ENCODE data around the gene TNFSF9. TPM values are rescaled to one million over a fixed set of nuclear protein-coding genes. Genes with fewer than 3 reads are reported as not detected.
"Not testable (repeated sequence)": the region's sequence is repeated elsewhere in the genome, so short reads cannot be mapped to it uniquely, and the experiment has no call there.

The TNFSF9 gene
- total RNA-seq, 1 experiment from 2014 or later, result 39.0 TPM

GRCh38 chr19:6503407-6504201 lies 27.2 kb upstream of the TNFSF9 start:
- in situ Hi-C loops (cut with HindIII; ENCODE audit: low sequenced_read_pairs), result no loop called here
- DNase-seq (ENCODE audit: low spot score), result no peak

GRCh38 chr19:6508028-6508771 lies 22.6 kb upstream of the TNFSF9 start:
- DNase-seq (ENCODE audit: low spot score), result peak; percentile 54
- in situ Hi-C loops (cut with HindIII; ENCODE audit: low sequenced_read_pairs), result not testable (repeated sequence)

DNA sequence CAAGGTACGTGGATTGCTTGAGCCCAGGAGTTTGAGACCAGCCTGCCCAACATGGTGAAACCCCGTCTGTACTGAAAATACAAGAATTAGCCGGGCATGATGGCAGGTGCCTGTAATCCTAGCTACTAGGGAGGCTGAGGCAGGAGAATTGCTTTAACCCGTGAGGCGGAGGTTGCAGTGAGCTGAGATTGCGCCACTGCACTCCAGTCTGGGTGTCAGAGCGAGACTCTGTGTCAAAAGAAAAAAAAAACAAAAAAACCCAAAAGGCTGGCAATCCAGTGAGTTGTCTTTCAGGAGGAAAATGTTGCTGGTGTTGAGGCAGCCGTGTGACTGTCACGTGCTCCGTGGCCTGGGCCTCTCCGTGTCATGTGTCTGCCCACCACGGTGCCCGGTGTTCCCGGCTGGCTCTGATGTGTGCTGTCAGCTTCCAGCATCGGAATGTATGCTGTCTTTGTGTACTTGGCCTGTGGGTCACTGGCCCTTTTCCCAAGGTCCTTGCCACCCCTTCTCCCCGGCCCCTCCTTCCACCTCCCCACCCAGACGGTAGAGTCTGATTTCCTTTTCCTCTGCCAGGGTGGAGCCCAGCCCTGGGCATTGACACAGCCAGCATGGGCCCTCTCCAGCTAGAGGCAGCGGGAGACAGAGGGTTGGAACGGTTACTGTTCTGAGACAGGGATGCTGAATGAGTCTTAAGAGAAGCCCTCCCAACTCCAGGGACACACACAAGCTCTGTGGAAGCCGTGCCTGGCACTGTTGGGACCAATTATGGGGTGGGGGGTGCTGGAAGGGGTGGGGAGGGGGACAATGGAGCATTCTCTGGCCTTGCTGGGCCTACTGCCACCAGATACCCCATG lies 21.5 kb upstream of the TNFSF9 start:
- in situ Hi-C loops (cut with HindIII; ENCODE audit: low sequenced_read_pairs), result no loop called here
- DNase-seq (ENCODE audit: low spot score), result peak; percentile 85

DNA sequence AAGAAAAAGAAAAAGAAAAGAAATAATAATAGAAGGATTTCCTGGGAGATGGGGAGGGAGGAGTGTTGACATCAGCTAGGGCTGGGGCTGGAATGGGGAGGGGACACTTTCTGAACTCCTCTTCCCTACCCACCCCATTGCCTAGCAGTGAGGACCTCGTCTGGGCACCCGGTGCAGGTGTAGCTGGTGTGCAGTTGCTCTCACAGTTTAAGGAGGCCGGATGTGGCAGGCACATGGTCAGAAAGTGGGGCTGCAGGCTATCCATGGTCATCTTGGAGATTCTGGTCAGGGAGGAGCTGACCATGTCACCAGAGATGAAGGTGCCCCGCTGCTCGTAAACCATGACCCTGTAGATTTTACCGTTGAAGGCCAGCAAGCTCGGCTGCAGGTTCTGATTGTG lies 20.2 kb upstream of the TNFSF9 start:
- in situ Hi-C loops (cut with HindIII; ENCODE audit: low sequenced_read_pairs), result no loop called here
- DNase-seq (ENCODE audit: low spot score), result no peak

DNA sequence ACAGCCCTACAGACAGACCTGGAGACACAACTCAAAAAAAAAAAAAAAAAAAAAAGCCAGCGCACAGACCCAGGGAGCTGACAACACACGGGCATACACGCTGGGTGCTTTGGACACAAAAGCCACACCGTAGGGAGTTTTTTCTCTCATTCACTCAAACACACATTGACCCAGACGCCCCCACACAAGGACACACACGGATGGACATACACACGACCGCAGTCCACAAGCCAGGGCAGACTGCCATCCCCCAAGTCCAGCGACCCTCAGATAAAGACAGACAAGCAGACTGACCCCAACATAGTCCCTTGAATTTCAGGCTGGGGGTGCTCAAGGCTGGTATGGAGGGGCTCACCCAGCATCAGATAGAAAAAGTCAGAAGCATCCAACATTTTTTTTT lies 16.7 kb upstream of the TNFSF9 start:
- in situ Hi-C loops (cut with HindIII; ENCODE audit: low sequenced_read_pairs), result no loop called here

GRCh38 chr19:6514926-6515544 lies 15.8 kb upstream of the TNFSF9 start:
- in situ Hi-C loops (cut with HindIII; ENCODE audit: low sequenced_read_pairs), result no loop called here
- DNase-seq (ENCODE audit: low spot score), result no peak

More for the DNA sequence above, 16.7 kb upstream of the TNFSF9 start:
- no peak for DNase-seq (ENCODE audit: low spot score)

DNA sequence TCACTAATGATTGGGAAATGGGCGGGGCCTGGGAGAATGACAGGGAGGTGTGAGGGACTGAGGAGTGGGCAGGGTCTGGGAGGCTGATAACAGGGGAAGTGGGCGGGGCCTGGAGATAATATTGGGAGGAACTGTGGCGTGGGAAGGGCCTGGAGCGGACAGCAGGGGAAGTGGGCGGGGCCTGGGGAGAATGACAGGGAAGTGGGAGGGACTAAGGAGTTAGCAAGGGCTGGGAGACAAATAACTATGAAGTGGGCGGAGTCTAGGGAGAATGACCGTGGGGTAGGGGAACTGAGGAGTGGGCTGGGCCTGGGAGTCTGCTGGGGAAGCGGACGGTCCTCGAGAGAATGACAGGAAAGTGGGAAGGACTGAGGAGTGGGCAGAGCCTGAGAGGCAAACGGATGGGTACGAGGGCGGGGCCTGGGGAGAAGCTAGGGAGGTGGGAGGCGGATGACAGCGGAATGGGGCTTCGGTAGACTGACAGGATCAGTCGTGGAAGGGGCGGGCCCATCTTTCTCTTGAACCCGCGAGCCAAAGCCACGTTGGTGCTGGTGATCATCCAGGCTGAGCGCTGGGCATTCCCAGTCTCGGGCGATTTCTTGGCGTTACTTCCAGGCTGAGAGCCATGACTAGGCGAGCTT lies 14.7 kb upstream of the TNFSF9 start:
- in situ Hi-C loops (cut with HindIII; ENCODE audit: low sequenced_read_pairs), result no loop called here
- peak; percentile 97 for DNase-seq (ENCODE audit: low spot score)

DNA sequence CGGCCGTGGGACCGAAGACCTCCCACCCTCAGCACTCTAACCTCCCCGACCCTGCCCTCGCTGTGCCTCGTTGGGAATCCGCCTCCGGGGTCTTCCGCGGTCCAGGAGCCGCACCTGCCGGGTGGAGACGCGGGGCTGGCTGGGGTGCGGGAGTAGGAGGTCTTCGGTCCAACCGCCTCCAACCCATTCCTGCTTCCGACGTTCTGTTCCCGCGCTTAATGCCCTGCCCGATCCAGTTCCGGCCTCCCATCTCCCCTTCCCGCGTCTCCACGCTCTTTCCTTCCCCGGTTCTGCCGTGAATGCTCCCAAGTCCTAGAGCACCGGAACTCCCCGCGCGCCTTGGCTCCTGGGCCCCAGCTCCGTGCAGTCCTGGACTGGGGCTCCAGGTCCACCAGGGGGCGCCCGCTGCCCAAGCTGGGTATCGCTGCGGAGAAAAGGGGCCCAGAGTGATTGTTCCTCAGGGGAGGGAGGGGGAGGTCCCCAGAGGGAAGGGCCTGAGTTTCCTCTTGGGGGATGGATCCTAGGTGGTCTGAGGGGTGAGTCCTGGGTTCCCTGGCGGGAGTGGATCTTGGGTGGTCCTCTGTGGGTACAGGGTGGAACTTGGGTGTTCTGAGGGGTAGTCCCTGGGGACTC lies 14.1 kb upstream of the TNFSF9 start:
- in situ Hi-C loops (cut with HindIII; ENCODE audit: low sequenced_read_pairs), result no loop called here
- peak; percentile 92 for DNase-seq (ENCODE audit: low spot score)

- no peak for DNase-seq (ENCODE audit: low spot score)
- in situ Hi-C loops (cut with HindIII; ENCODE audit: low sequenced_read_pairs), result no loop called here
Measured at GRCh38 chr19:6518145-6518911, 12.5 kb upstream of the TNFSF9 start.

DNA sequence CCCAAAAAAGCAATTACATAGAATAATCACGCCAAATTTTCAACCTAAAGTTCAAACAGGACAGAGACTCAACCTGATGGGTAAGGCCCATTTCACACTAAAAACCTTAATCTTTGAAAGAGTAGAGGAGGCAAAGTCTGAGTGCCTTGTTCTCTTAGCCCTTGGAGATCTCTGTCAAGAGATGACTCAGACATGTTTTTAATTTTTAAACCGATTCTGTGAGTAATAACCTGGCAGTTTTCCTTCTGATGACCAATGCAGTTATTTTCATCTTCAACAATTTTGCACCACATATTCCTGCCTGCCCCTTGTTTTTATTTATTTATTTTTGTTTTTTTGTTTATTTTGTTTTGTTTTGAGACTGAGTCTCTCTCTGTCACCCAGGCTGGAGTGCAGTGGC lies 11.5 kb upstream of the TNFSF9 start:
- in situ Hi-C loops (cut with HindIII; ENCODE audit: low sequenced_read_pairs), result no loop called here
- DNase-seq (ENCODE audit: low spot score), result no peak

DNA sequence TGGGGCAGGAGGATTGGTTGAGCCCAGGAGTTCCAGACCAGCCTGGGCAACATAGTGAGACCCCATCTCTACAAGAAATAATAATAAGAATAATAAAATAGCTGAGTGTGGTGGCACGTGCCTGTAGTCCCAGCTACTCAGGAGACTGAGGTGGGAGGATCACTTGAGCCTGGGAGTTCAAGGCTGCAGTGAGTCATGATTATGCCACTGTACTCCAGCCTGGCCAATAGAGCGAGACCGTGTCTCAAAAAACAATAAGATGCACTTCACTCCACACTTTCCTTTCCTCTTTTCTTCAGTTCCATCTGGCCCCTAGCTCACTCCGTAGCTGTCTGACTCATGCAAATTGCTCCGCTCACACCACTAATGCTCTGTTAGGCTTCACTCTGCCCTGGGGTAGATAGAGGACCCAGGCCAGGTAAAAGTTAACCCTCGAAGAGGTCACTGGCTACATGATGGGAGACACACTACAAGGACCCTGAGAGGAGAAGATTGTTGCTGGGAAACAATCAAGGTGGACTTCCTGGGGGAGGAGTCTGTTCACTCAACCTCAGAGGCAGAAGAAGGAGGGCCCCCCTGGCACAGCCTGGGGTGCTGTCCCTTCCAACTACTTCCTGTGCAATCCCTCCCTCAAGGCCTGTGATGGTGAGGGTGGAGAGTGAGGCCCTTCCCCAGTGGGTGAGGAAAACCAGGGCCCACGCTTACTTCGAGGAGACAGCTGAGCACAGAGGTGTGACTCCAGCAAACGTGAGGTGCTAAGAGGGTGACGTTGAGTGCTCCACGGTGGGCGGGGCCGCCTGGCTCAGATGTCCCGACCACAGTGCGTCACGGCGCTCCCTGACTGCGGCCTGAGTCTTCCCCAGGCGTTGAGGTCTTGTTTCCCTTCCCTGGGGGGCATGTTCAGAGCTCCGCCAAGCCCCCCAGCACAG lies 8.8 kb upstream of the TNFSF9 start:
- in situ Hi-C loops (cut with HindIII; ENCODE audit: low sequenced_read_pairs), result no loop called here
- no peak for DNase-seq (ENCODE audit: low spot score)

DNA sequence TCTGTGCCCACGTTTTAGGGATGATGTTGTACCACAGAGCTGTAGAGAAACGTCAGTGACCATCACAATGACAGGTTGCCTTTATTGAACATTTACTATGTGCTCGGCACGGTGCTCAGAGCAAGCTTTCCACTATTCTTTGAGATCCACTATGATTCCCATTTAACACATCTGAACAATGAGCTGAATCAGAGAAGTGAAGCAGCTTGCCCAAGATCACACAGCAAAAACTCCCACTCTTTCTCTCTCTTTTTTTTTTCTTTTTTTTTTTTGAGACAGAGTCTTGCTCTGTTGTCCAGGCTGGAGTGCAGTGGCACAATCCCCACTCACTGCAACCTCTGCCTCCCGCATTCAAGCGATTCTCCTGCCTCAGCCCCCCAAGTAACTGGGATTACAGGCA lies 8.1 kb upstream of the TNFSF9 start:
- in situ Hi-C loops (cut with HindIII; ENCODE audit: low sequenced_read_pairs), result no loop called here

DNA sequence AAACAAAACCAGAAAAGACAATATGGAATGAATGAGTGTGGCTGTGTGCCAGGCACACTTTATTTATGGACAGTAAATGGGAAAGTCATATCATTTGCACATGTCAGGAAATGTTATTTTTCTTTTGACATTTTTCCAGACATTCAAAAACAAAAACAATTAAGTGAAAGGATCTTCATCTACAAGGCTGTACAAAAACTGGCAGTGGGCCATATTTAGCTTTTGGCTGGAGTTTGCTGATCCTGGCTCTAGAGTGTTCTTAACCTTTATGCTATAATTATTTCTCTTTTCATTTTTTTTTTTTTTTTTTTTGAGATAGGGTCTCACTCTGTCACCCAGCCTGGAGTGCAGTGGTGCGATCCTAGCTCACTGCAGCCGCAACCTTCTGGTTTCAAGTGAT lies 6.5 kb upstream of the TNFSF9 start:
- in situ Hi-C loops (cut with HindIII; ENCODE audit: low sequenced_read_pairs), result no loop called here
- no peak for DNase-seq (ENCODE audit: low spot score)

More for the DNA sequence above, 8.1 kb upstream of the TNFSF9 start:
- no peak for DNase-seq (ENCODE audit: low spot score)

DNA sequence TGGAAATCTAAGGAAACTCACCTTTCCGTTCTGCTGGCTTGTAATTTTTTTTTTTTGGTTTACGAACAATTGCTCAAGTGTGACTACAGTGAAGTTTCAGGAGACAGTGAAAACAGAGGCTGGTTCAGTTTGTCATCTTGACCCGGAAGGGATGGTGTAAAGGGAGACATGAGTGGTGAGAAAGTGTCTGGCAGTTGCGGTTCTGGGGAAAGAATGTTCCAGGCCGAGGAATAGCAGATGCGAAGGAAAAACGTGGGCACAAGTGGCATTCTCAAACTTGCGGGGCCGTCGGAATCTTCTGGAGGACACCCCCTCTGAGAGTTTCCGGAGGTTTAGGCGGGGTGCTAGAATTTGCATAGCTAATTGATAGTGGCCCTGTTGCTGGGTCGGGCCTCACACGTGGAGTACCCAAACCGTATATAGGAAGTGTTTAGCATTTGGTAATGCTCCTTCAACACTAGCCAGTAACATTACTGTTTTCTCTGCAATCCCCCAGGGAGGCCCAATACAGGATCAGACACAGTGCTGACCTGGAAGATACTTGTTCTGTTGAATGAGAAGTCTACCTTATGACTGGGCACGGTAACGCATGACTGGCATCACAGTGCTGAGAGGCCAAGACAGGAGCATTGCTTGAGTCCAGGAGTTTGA lies 2.8 kb upstream of the TNFSF9 start:
- no peak for DNase-seq (ENCODE audit: low spot score)
- in situ Hi-C loops (cut with HindIII; ENCODE audit: low sequenced_read_pairs), result no loop called here

DNA sequence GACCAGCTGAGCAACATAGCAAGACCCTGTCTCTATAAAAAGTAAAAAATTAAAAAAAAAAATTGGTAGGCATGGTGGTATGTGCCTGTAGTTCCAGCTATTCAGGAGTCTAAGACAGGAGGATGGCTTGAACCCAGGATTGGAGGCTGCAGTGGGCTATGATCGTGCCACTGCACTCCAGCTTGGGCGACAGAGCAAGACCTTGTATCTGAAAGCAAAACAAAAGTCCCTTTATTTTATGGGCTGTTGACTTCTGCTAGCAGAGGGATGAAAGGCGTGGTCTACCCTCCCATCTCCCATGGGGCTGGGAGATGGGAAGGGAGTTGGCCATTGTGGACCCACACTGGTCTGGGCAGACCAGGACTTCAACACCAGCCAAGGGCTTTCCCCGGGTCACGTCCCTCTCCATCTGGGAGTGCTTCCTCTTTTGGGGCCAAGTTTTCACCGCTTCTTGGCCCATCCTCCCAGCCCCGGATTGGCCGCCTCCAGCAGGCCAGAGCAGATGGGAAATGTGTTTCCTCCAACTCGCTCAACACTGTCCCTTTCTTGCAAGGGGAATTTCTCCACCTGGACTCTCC lies 2.2 kb upstream of the TNFSF9 start:
- DNase-seq (ENCODE audit: low spot score), result peak; percentile 70
- in situ Hi-C loops (cut with HindIII; ENCODE audit: low sequenced_read_pairs), result no loop called here

DNA sequence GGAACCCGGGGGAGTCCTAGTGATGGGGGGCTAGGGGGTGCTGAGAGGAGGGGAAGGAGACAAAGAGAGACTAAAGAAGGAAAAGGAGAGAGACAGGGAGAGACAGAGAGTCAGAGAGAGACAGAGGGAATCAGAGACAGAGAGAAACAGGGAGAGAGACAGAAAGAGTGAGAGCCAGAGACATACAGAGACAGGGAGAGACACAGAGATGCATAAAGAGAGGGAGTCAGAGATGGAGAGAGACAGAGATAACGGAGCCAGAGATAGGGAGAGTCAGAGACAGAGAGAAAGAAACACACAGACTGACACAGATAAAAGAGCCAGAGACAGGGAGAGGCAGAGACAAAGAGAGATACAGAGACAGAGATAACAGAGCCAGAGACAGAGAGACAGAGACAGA lies 1.5 kb upstream of the TNFSF9 start:
- no peak for DNase-seq (ENCODE audit: low spot score)
- in situ Hi-C loops (cut with HindIII; ENCODE audit: low sequenced_read_pairs), result no loop called here
